ENCODE results near the gene POU4F2.
A peak's percentile ranks its signal among the peaks of the same experiment; 100 is the strongest.

Gene POU4F2, protein sequence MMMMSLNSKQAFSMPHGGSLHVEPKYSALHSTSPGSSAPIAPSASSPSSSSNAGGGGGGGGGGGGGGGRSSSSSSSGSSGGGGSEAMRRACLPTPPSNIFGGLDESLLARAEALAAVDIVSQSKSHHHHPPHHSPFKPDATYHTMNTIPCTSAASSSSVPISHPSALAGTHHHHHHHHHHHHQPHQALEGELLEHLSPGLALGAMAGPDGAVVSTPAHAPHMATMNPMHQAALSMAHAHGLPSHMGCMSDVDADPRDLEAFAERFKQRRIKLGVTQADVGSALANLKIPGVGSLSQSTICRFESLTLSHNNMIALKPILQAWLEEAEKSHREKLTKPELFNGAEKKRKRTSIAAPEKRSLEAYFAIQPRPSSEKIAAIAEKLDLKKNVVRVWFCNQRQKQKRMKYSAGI

GRCh38 chr4:146638786-146639505, at the start of gene POU4F2:
Gene POU4F2 (plus strand): TSS chr4:146638893. CDS start chr4:146639141, 248 bp downstream.
- Mint-ChIP-seq H3K9me3 (peaks cover 4% of the 10 kb centered on the region), H3K27ac (peak within 1 kb of the TSS; percentile 26), H3K36me3 (ENCODE audit: low read depth) (no peaks in the 10 kb centered on the region), H3K4me1 (ENCODE audit: low read depth) (peaks cover 29% of the 10 kb centered on the region), H3K4me3 (peak within 1 kb of the TSS; percentile 47), H3K27me3 (peaks cover 97% of the 10 kb centered on the region)
- peak; percentile 45 for DNase-seq

DNA sequence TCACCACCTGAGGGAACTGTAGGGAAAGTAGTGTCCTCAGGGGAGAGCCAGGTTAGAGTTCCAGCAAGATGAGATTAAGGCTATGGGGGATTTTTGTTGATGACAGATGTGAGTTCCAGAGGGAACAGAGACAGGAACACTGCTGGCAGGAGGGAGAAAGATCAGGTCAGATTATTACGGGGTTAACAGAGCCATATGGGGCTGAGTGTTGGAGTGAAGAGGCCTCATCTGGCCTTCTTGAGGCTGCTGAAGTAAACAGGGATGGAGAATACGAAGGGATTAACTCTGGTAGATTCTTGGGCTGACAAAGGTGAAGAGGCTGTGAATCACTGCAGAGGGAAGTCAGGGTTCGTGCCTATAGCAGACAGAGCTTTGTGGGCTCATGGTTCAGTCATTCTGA, 47.9 kb upstream of the POU4F2 start:
- Mint-ChIP-seq H3K4me3 (no peak overlapping the region), H3K9me3 (peaks cover 5% of the 10 kb centered on the region), H3K4me1 (ENCODE audit: low read depth) (no peaks in the 10 kb centered on the region), H3K27me3 (peaks cover 6% of the 10 kb centered on the region), H3K27ac (no peak overlapping the region), H3K36me3 (ENCODE audit: low read depth) (no peaks in the 10 kb centered on the region)
- no peak for DNase-seq

GRCh38 chr4:146592019-146592418, 46.7 kb upstream of the POU4F2 start:
- H3K27ac Mint-ChIP-seq, result no peak overlapping the region

GRCh38 chr4:146632770-146633470, 5.8 kb upstream of the POU4F2 start:
- Mint-ChIP-seq H3K9me3 (peaks cover 4% of the 10 kb centered on the region), H3K4me1 (ENCODE audit: low read depth) (peaks cover 11% of the 10 kb centered on the region), H3K4me3 (no peak overlapping the region), H3K36me3 (ENCODE audit: low read depth) (no peaks in the 10 kb centered on the region), H3K27ac (no peak overlapping the region), H3K27me3 (peaks cover 86% of the 10 kb centered on the region)
- DNase-seq, result no peak

More at GRCh38 chr4:146592019-146592418, 46.7 kb upstream of the POU4F2 start:
- Mint-ChIP-seq H3K4me1 (ENCODE audit: low read depth) (no peaks in the 10 kb centered on the region), H3K9me3 (peaks cover 5% of the 10 kb centered on the region), H3K4me3 (no peak overlapping the region), H3K27me3 (peaks cover 6% of the 10 kb centered on the region), H3K36me3 (ENCODE audit: low read depth) (no peaks in the 10 kb centered on the region)
- no peak for DNase-seq

GRCh38 chr4:146633471-146633800, 5.3 kb upstream of the POU4F2 start:
- peaks cover 91% of the 10 kb centered on the region for H3K27me3 Mint-ChIP-seq
- DNase-seq, result no peak
- H3K36me3 Mint-ChIP-seq (ENCODE audit: low read depth), result no peaks in the 10 kb centered on the region
- H3K9me3 Mint-ChIP-seq, result peaks cover 4% of the 10 kb centered on the region
- peaks cover 15% of the 10 kb centered on the region for H3K4me1 Mint-ChIP-seq (ENCODE audit: low read depth)
- no peak overlapping the region for H3K4me3 Mint-ChIP-seq
- H3K27ac Mint-ChIP-seq, result no peak overlapping the region

DNA sequence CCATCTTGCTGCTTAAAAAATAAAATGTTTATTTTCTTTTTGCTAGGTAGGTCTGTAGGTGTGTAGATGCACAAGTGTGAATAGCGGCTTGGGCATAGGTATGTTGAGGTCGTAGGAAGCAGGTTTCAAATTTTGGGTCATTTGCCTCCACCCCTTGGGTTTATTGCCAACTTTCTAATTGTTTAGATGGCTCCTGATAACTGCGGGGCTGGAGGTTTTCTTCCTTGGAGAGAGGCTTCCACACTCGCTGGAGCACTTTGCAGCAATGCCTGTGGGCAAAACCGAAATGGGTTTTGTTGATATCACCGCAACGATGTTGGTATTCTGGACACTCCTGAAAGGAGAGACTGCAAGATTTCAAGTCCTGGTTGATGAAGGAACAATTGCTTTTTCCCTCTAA, 3.9 kb upstream of the POU4F2 start:
- H3K9me3 Mint-ChIP-seq, result peaks cover 4% of the 10 kb centered on the region
- H3K27me3 Mint-ChIP-seq, result peaks cover 92% of the 10 kb centered on the region
- no peak overlapping the region for H3K4me3 Mint-ChIP-seq
- H3K27ac Mint-ChIP-seq, result no peak overlapping the region
- H3K4me1 Mint-ChIP-seq (ENCODE audit: low read depth), result peaks cover 25% of the 10 kb centered on the region
- H3K36me3 Mint-ChIP-seq (ENCODE audit: low read depth), result no peaks in the 10 kb centered on the region
- no peak for DNase-seq

- H3K4me3 Mint-ChIP-seq, result peak overlapping the region; percentile 47
- no peak for DNase-seq
- H3K4me1 Mint-ChIP-seq (ENCODE audit: low read depth), result peaks cover 29% of the 10 kb centered on the region
- peak overlapping the region; percentile 26 for H3K27ac Mint-ChIP-seq
- H3K27me3 Mint-ChIP-seq, result peaks cover 97% of the 10 kb centered on the region
- no peaks in the 10 kb centered on the region for H3K36me3 Mint-ChIP-seq (ENCODE audit: low read depth)
- H3K9me3 Mint-ChIP-seq, result peaks cover 4% of the 10 kb centered on the region
These were observed 916 bp upstream of the POU4F2 start for GRCh38 chr4:146637621-146638332.

GRCh38 chr4:146638333-146638785, 334 bp upstream of the POU4F2 start:
- Mint-ChIP-seq H3K27me3 (peaks cover 97% of the 10 kb centered on the region), H3K4me3 (peak overlapping the region; percentile 47), H3K36me3 (ENCODE audit: low read depth) (no peaks in the 10 kb centered on the region), H3K4me1 (ENCODE audit: low read depth) (peaks cover 29% of the 10 kb centered on the region), H3K27ac (peak overlapping the region; percentile 26), H3K9me3 (peaks cover 4% of the 10 kb centered on the region)
- no peak for DNase-seq

- peaks cover 4% of the 10 kb centered on the region for H3K9me3 Mint-ChIP-seq
- H3K4me3 Mint-ChIP-seq, result peak overlapping the region; percentile 43
- no peak overlapping the region for H3K27ac Mint-ChIP-seq
- DNase-seq, result no peak
- no peaks in the 10 kb centered on the region for H3K36me3 Mint-ChIP-seq (ENCODE audit: low read depth)
- H3K4me1 Mint-ChIP-seq (ENCODE audit: low read depth), result peaks cover 29% of the 10 kb centered on the region
- H3K27me3 Mint-ChIP-seq, result peaks cover 98% of the 10 kb centered on the region
These were observed 826 bp downstream of the POU4F2 start for GRCh38 chr4:146639506-146639932.

DNA sequence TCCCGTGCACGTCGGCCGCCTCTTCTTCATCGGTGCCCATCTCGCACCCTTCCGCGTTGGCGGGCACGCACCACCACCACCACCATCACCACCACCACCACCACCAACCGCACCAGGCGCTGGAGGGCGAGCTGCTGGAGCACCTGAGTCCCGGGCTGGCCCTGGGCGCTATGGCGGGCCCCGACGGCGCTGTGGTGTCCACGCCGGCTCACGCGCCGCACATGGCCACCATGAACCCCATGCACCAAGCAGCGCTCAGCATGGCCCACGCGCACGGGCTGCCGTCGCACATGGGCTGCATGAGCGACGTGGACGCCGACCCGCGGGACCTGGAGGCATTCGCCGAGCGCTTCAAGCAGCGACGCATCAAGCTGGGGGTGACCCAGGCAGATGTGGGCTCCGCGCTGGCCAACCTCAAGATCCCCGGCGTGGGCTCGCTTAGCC, 1.4 kb downstream of the POU4F2 start:
- Mint-ChIP-seq H3K27ac (peak overlapping the region; percentile 37), H3K4me1 (ENCODE audit: low read depth) (peaks cover 29% of the 10 kb centered on the region), H3K4me3 (no peak overlapping the region), H3K36me3 (ENCODE audit: low read depth) (no peaks in the 10 kb centered on the region), H3K27me3 (peaks cover 98% of the 10 kb centered on the region), H3K9me3 (peaks cover 4% of the 10 kb centered on the region)
- no peak for DNase-seq

- peaks cover 29% of the 10 kb centered on the region for H3K4me1 Mint-ChIP-seq (ENCODE audit: low read depth)
- no peaks in the 10 kb centered on the region for H3K36me3 Mint-ChIP-seq (ENCODE audit: low read depth)
- H3K4me3 Mint-ChIP-seq, result peak overlapping the region; percentile 6
- H3K27ac Mint-ChIP-seq, result peak overlapping the region; percentile 37
- peaks cover 4% of the 10 kb centered on the region for H3K9me3 Mint-ChIP-seq
- no peak for DNase-seq
- peaks cover 95% of the 10 kb centered on the region for H3K27me3 Mint-ChIP-seq
These were observed 1.9 kb downstream of the POU4F2 start for GRCh38 chr4:146640465-146641061.

DNA sequence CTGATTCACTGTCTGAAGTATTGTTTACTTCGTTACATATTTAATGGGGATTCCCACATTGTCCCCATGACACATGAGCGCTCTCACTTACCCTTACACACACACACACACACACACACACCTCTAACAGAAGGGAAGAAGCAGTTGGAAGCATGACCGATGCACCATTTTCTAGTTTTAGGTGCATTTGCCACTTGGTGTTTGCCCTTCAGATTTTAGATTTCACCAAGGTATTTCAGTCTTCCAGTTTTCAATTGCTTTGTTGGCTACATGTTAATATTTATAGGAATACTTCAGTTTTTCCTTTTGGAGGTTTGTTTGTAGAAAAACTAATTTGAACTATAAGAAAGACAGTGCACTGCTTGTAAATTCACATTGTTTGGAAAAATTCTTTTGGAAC, 3.1 kb downstream of the POU4F2 start:
- H3K27me3 Mint-ChIP-seq, result peaks cover 93% of the 10 kb centered on the region
- H3K4me3 Mint-ChIP-seq, result no peak overlapping the region
- H3K4me1 Mint-ChIP-seq (ENCODE audit: low read depth), result peaks cover 31% of the 10 kb centered on the region
- no peaks in the 10 kb centered on the region for H3K36me3 Mint-ChIP-seq (ENCODE audit: low read depth)
- DNase-seq, result no peak
- H3K27ac Mint-ChIP-seq, result no peak overlapping the region
- H3K9me3 Mint-ChIP-seq, result peaks cover under 1% of the 10 kb centered on the region

GRCh38 chr4:146643812-146644401, 5.2 kb downstream of the POU4F2 start:
- H3K4me3 Mint-ChIP-seq, result no peak overlapping the region
- peaks cover 91% of the 10 kb centered on the region for H3K27me3 Mint-ChIP-seq
- H3K36me3 Mint-ChIP-seq (ENCODE audit: low read depth), result no peaks in the 10 kb centered on the region
- no peak overlapping the region for H3K27ac Mint-ChIP-seq
- H3K9me3 Mint-ChIP-seq, result no peaks in the 10 kb centered on the region
- no peak for DNase-seq
- peaks cover 17% of the 10 kb centered on the region for H3K4me1 Mint-ChIP-seq (ENCODE audit: low read depth)
